NCI-H82 (cell line): ENCODE measurements around the gene RNASE13.
"Not testable (repeated sequence)": the region's sequence is repeated elsewhere in the genome, so short reads cannot be mapped to it uniquely, and the experiment has no call there.

Source experiments
- DNase-seq: peaks from one replicate; lab custom pipeline; 2025; lab: John Stamatoyannopoulos, UW

The RNASE13 gene

GRCh38 chr14:20988717-20989470 lies 45.7 kb downstream of the RNASE13 start:
- DNase-seq: no peak

GRCh38 chr14:20986811-20987210 lies 47.8 kb downstream of the RNASE13 start:
- peak; percentile 54 for DNase-seq

GRCh38 chr14:20985650-20986049 lies 49.0 kb downstream of the RNASE13 start:
- not testable (repeated sequence) for DNase-seq
